DOHH2 (cell line): ENCODE results near the gene COG2.

ENCODE experiments used
- H3F3A ChIP-seq: fragments of 200-600 bp; sonication (generic), shearing (Covaris generic); 2 replicates; pipeline ENCODE4 v1.6.0; 2016; ENCODE audit warnings: antibody characterized with exemption, mild to moderate bottlenecking; ENCODE audit not compliant: control insufficient read depth, insufficient read depth
- H3K27ac ChIP-seq: fragments of 200-600 bp; sonication (generic); 2 replicates; pipeline ENCODE4 v1.5.1; 2014; ENCODE audit warnings: low read depth, mild to moderate bottlenecking, low read length, moderate library complexity
- H3K27me3 ChIP-seq: fragments of 200-600 bp; sonication (generic); 2 replicates; pipeline ENCODE4 v1.6.1; 2014; ENCODE audit warnings: mild to moderate bottlenecking, low read length, mixed read lengths; ENCODE audit not compliant: control insufficient read depth
- H3K36me3 ChIP-seq: fragments of 200-600 bp; sonication (generic); 2 replicates; pipeline ENCODE4 v1.6.1; 2014; ENCODE audit warnings: mild to moderate bottlenecking, low read length, moderate library complexity, mixed read lengths; ENCODE audit not compliant: control insufficient read depth
- H3K4me1 ChIP-seq: fragments of 200-600 bp; sonication (generic); 2 replicates; pipeline ENCODE4 v1.6.1; 2014; ENCODE audit warnings: mild to moderate bottlenecking, low read length, mixed read lengths; ENCODE audit not compliant: control insufficient read depth
- H3K4me2 ChIP-seq: fragments of 200-600 bp; sonication (generic); 2 replicates; pipeline ENCODE4 v1.6.0; 2014; ENCODE audit warnings: mild to moderate bottlenecking, low read length, moderate library complexity
- H3K4me3 ChIP-seq: fragments of 200-600 bp; sonication (generic); 2 replicates; pipeline ENCODE4 v1.5.1; 2014; ENCODE audit warnings: mild to moderate bottlenecking, low read length, mixed read lengths
- H3K79me2 ChIP-seq: fragments of 200-600 bp; sonication (generic); 2 replicates; pipeline ENCODE4 v1.6.1; 2014; ENCODE audit warnings: mild to moderate bottlenecking, low read length, mixed read lengths; ENCODE audit not compliant: control insufficient read depth
- H3K9me2 ChIP-seq: fragments of 200-600 bp; sonication (generic); replicated peaks from 2 replicates; pipeline ENCODE4 v1.6.1; 2014; ENCODE audit warnings: mild to moderate bottlenecking, low read length, mixed read lengths; ENCODE audit not compliant: control insufficient read depth
- H3K9me3 ChIP-seq: fragments of 200-600 bp; sonication (generic); 2 replicates; pipeline ENCODE4 v1.6.1; 2014; ENCODE audit warnings: antibody characterized with exemption, low read length, mixed read lengths; ENCODE audit not compliant: control insufficient read depth, insufficient read depth
- H4K20me1 ChIP-seq: fragments of 200-600 bp; sonication (generic); 2 replicates; pipeline ENCODE4 v1.6.0; 2014; ENCODE audit warnings: low read depth, mild to moderate bottlenecking, antibody characterized with exemption, low read length, moderate library complexity; ENCODE audit not compliant: control insufficient read depth, insufficient read depth
- CTCF ChIP-seq: fragments of 200-600 bp; sonication (generic); IDR thresholded peaks from one replicate; pipeline ENCODE4 v1.5.1; 2014; ENCODE audit warnings: antibody characterized with exemption, mild to moderate bottlenecking, low read depth, low read length; ENCODE audit not compliant: poor library complexity, severe bottlenecking
- EZH2phosphoT487 ChIP-seq: fragments of 200-600 bp; sonication (generic); IDR thresholded peaks from 2 replicates; pipeline ENCODE4 v1.6.1; 2017; ENCODE audit warnings: borderline replicate concordance, mild to moderate bottlenecking, antibody characterized with exemption, low read length, moderate library complexity, mixed read lengths

Gene COG2

DNA sequence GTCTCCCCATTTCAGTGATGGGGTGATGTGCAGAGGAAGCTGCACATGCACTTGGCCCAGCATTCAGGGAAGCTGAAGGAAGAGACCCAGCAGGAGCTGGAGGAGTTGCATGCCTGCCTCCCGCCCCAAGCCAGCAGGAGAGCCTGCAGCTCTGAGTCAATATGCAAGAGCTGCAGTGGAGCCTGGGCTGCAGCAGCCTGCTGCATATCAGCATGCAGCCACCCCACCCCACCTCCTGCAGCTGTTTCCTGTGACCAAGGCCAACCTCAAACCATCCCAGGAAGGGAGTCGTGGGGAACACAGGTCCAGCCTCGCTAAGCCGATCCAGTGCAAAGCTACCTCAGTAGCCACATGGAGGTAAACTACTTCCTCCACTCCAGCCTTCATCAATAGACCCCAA lies 52.7 kb downstream of the COG2 start:
- TF ChIP-seq EZH2phosphoT487 (no peak), CTCF (no peak)
- Histone ChIP-seq H3K27me3 (no peaks in the 10 kb centered on the region), H3K36me3 (peaks cover 39% of the 10 kb centered on the region), H3K4me3 (no peak overlapping the region), H3K79me2 (no peaks in the 10 kb centered on the region), H4K20me1 (no peaks in the 10 kb centered on the region), H3K27ac (no peak overlapping the region), H3K4me2 (no peak overlapping the region), H3K9me3 (no peaks in the 10 kb centered on the region), H3F3A (no peaks in the 10 kb centered on the region), H3K9me2 (no peaks in the 10 kb centered on the region), H3K4me1 (no peaks in the 10 kb centered on the region)

DNA sequence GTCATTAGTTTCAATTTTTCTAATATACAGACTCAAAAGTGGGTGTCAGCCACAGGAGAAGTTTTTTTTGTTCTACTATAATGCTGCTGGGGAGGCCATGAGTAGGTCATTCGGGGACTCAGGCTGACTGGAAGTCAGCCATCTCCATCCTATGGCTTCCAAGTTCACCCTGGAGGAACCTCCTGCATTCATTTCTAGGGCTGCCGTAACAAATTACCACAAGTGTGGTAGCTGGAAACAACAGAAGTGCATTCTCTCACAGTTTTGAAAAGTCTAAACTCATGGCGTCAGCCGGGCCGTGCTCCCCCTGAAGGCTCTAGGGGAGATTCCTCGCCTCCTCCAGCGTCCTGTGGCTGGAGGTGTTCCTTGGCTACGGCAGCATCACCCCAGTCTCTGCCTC lies 53.9 kb downstream of the COG2 start:
- H3K27me3 ChIP-seq = no peaks in the 10 kb centered on the region
- no peaks in the 10 kb centered on the region for H3F3A ChIP-seq
- no peaks in the 10 kb centered on the region for H3K79me2 ChIP-seq
- H4K20me1 ChIP-seq = no peaks in the 10 kb centered on the region
- H3K9me3 ChIP-seq = no peaks in the 10 kb centered on the region
- TF ChIP-seq CTCF (no peak), EZH2phosphoT487 (no peak)
- H3K27ac ChIP-seq = no peak overlapping the region
- no peaks in the 10 kb centered on the region for H3K4me1 ChIP-seq
- H3K9me2 ChIP-seq = no peaks in the 10 kb centered on the region
- H3K36me3 ChIP-seq = peaks cover 30% of the 10 kb centered on the region
- H3K4me2 ChIP-seq = no peak overlapping the region
- H3K4me3 ChIP-seq = no peak overlapping the region

DNA sequence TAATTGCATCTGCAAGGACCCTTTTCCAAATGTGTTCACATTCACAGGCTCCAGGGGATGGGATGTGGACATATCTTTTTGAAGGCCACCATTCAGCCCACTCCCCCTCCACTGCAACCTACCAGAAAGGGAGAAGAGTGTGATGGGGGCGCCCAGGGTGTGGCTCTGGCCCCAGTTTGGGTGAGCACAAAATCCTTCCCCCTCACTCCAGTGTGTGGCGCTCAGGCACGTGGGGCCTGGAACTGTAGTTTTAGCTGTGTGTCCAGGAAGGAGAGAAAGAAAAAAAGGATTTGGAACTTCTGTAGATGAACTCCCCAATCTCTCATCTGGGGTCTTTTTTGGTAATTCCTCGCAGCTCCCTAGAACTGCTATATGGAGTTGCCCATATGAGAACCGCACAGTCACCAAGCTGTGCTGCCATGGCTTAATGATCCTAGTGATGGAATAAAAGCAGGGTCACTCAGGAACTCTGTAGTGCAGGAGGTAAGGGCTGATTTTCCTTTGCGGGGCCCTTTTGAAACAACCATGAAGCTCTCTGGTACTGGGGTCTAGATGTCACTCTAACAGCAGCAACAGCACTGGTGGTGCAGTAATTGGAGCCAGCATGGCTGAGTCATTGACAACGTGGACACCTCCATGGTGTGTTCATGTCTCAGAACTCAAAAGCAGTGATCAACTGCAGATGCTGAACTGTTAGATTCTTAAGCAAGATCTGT lies 54.6 kb downstream of the COG2 start:
- Histone ChIP-seq H3K4me2 (no peak overlapping the region), H3F3A (no peaks in the 10 kb centered on the region), H3K4me3 (no peak overlapping the region), H3K27me3 (no peaks in the 10 kb centered on the region), H3K9me2 (no peaks in the 10 kb centered on the region), H4K20me1 (no peaks in the 10 kb centered on the region), H3K79me2 (no peaks in the 10 kb centered on the region), H3K36me3 (peaks cover 24% of the 10 kb centered on the region), H3K4me1 (no peaks in the 10 kb centered on the region), H3K9me3 (no peaks in the 10 kb centered on the region), H3K27ac (no peak overlapping the region)
- TF ChIP-seq CTCF (no peak), EZH2phosphoT487 (no peak)
